T-helper 2 cell treated with Interferon-gamma antibody and Interleukin-4, amounts not matched to agents 5 μg/mL and 100 μg/mL, for 36 hours (primary cell): ENCODE measurements around the gene GLP2R.

Experiments
- DNase-seq: peaks from one replicate; pipeline ENCODE4 v3.0.0; 2021; ENCODE audit warnings: low spot score
- H3K27ac Mint-ChIP-seq: one replicate; pipeline ENCODE4 v1.8.0; 2021; ENCODE audit warnings: mild to moderate bottlenecking, mixed read lengths
- H3K27me3 Mint-ChIP-seq: one replicate; pipeline ENCODE4 v1.8.0; 2021; ENCODE audit warnings: low read depth, mixed read lengths
- H3K36me3 Mint-ChIP-seq: one replicate; pipeline ENCODE4 v1.8.0; 2021; ENCODE audit warnings: low read depth, mixed read lengths
- H3K4me1 Mint-ChIP-seq: one replicate; pipeline ENCODE4 v1.8.0; 2021; ENCODE audit warnings: low read depth, mixed read lengths
- H3K4me3 Mint-ChIP-seq: one replicate; pipeline ENCODE4 v1.8.0; 2022; ENCODE audit warnings: mild to moderate bottlenecking, moderate library complexity, mixed read lengths
- H3K9me3 Mint-ChIP-seq: one replicate; pipeline ENCODE4 v1.8.0; 2021; ENCODE audit warnings: mixed read lengths

Gene GLP2R

DNA sequence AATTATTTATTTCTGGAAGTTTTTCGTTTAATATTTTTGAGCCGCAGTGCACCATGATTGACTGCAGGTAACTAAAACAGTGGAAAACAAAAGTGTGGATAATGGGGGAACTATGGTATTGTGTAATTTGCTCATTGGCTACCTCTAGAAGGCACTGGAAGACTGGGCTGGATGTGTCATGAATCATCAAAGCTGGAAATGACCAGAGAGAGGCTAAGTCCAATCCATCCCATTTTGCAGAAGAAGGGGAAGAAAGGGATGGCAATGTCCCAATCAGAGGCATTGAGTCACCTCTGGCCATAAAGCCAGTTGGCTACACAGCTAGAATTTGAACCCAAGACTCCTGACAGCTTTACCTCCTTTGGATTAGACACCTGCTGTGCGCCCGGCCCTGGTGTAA, 29.3 kb downstream of the GLP2R start:
- Mint-ChIP-seq H3K9me3 (peaks cover 15% of the 10 kb centered on the region), H3K36me3 (no peaks in the 10 kb centered on the region), H3K4me1 (no peaks in the 10 kb centered on the region), H3K27ac (no peak overlapping the region), H3K27me3 (no peaks in the 10 kb centered on the region), H3K4me3 (no peak overlapping the region)
- no peak for DNase-seq

DNA sequence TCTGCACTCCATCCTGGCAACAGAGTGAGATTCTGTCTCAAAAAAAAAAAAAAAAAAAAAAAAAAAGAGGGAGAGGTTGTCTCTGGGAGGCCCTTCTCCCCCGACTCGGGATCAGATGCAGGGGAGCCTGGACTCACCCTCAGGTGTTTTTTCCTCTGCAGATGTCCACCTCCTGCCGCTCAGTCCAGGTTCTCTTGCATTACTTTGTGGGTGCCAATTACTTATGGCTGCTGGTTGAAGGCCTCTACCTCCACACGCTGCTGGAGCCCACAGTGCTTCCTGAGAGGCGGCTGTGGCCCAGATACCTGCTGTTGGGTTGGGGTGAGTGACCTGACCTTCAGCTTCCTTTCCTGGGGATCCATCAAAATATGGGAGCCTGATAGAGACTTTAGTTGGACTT, 34.1 kb downstream of the GLP2R start:
- Mint-ChIP-seq H3K36me3 (no peaks in the 10 kb centered on the region), H3K4me3 (no peak overlapping the region), H3K27ac (no peak overlapping the region), H3K4me1 (no peaks in the 10 kb centered on the region), H3K9me3 (peaks cover 15% of the 10 kb centered on the region), H3K27me3 (no peaks in the 10 kb centered on the region)
- DNase-seq = no peak

DNA sequence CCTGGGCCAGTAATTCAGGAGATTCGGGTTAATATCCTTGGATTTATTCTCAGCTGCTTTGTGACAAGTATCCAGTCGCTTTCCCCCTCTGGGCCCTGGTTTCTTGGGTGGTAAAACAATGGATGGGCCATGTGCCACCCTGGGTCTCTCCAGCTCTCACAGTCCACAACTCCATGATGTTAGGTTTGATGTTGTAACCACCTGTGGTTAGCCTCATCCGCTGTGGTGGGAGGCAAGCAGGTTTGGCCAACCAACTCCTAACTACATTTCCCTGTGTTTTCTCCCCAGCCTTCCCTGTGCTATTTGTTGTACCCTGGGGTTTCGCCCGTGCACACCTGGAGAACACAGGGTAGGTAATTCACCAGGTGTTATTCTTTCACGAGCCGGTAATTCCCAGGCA, 35.1 kb downstream of the GLP2R start:
- no peaks in the 10 kb centered on the region for H3K4me1 Mint-ChIP-seq
- H3K36me3 Mint-ChIP-seq = no peaks in the 10 kb centered on the region
- H3K4me3 Mint-ChIP-seq = no peak overlapping the region
- H3K9me3 Mint-ChIP-seq = peaks cover 19% of the 10 kb centered on the region
- H3K27ac Mint-ChIP-seq = no peak overlapping the region
- H3K27me3 Mint-ChIP-seq = no peaks in the 10 kb centered on the region
- no peak for DNase-seq

DNA sequence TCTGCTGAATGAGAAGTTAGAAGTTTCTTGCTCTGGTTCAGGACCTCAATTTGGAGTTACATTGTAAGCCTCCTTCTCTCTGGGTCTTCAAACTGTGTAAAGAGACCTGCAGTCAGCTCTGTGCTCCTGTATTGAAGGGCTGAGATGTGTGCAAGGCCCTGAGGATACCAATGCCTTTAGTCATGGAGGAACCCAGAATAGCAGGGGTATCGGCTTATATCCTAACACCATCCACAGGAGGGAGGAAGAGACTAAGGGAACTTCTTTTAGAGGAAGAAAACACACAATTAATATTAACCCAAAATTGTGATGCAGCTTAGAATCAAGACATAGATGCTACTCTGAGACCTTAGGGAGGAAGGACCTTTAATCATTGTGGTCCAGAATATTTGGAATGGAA, 36.5 kb downstream of the GLP2R start:
- Mint-ChIP-seq H3K36me3 (no peaks in the 10 kb centered on the region), H3K4me3 (no peak overlapping the region), H3K9me3 (peaks cover 19% of the 10 kb centered on the region), H3K27me3 (no peaks in the 10 kb centered on the region), H3K4me1 (no peaks in the 10 kb centered on the region), H3K27ac (no peak overlapping the region)
- no peak for DNase-seq

DNA sequence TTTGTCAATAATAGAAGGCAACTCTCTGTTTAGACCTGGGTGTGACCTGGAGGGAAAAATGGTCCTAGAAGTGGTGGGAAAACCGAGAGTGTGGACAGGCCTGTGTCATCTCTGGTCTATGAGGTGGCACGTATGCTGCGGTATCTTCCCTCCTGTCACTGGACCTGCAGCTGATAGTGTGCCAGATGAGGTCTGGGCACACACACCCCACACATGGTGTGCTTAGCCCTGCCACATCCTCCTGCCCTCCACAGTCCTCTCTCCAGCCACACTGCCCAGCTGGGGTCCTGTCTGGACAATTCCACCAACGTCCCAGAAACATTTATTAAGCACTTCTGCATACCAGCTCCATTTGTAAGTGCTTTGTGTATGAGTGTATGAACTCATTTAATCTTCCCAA, 37.2 kb downstream of the GLP2R start:
- no peak overlapping the region for H3K4me3 Mint-ChIP-seq
- no peaks in the 10 kb centered on the region for H3K27me3 Mint-ChIP-seq
- no peak overlapping the region for H3K27ac Mint-ChIP-seq
- no peaks in the 10 kb centered on the region for H3K4me1 Mint-ChIP-seq
- peaks cover 15% of the 10 kb centered on the region for H3K9me3 Mint-ChIP-seq
- no peak for DNase-seq
- H3K36me3 Mint-ChIP-seq = no peaks in the 10 kb centered on the region

DNA sequence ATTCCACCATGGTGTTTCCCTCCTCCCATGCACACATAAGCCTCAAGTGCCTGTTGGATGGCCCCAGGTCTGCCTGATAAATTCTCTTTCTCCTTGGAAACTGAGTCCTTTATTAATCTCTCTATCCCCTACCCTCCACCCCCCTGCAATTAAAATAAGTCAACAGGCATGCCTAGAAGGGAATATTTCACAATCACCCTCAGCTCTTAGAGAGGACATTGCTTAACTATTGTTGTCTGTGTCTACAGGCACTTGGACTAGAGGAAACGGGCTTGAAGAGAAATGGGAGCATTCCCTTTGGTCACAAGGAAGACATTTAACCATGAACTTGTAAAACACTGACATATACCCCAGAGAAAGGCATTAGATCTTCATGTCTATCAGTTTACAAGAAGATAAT, 39.9 kb downstream of the GLP2R start:
- Mint-ChIP-seq H3K4me3 (no peak overlapping the region), H3K9me3 (peaks cover 4% of the 10 kb centered on the region), H3K27ac (no peak overlapping the region), H3K4me1 (no peaks in the 10 kb centered on the region), H3K27me3 (no peaks in the 10 kb centered on the region), H3K36me3 (no peaks in the 10 kb centered on the region)
- no peak for DNase-seq

DNA sequence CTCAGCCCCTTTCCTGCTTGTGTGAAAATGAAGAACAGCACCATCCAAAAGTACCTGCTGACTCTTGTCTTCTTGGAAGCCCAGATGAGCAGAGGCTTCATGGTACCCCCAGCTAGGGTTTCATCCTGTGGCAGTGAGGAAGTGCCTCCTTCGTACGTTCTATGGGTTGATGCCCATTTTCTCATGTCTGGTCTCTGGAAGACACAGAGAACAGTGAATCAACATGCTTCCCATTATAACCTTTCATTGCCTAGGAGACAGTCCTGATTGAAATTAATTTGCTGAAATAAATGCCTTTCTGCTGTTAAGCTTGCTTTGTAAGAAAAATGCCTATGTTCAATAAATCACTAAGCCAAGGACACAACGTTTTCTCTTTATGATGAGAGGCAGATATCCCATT, 42.8 kb downstream of the GLP2R start:
- no peak overlapping the region for H3K27ac Mint-ChIP-seq
- no peaks in the 10 kb centered on the region for H3K4me1 Mint-ChIP-seq
- no peaks in the 10 kb centered on the region for H3K36me3 Mint-ChIP-seq
- no peak overlapping the region for H3K4me3 Mint-ChIP-seq
- peaks cover 4% of the 10 kb centered on the region for H3K9me3 Mint-ChIP-seq
- DNase-seq = no peak
- no peaks in the 10 kb centered on the region for H3K27me3 Mint-ChIP-seq

DNA sequence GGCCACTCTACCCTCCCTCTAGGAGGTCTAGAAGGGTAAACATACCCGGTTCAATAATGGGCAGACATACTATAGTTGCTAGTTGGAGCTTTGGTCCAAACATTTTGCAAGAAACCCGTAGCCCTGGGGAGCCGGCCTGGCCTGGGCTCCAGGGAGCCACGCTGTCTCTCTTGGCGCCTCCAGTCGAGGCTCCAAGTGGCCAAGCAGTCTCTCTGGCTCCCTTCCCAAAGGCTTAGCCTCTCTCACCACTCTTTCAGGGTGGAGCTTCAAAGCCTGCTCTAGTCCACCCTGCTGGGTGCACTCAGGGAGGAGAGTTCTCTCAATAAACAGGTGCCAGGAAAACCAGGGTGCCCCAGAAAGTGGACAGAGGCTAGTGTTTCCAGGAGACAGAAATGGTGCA, 47.1 kb downstream of the GLP2R start:
- no peak for DNase-seq
- Mint-ChIP-seq H3K4me3 (no peak overlapping the region), H3K4me1 (no peaks in the 10 kb centered on the region), H3K27me3 (no peaks in the 10 kb centered on the region), H3K36me3 (no peaks in the 10 kb centered on the region), H3K27ac (no peak overlapping the region), H3K9me3 (no peaks in the 10 kb centered on the region)

DNA sequence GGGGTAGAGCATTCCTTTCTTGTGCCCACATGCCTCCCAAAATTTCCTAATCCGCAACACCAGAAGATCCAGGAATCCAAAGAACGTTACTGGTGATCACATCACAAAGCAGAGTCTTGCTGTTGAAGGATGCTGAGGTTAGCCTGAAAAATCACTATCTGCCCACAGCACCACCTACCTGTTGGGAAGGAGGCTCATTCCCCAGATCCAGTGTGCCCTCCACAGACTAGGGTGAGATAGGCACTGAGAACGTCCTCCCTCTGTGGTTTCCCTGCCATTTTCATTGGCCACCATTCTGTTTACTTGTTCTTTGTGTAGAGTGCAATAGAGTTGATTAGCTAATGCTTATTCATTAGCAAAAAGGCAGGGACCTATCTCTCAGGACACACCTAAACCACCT, 49.0 kb downstream of the GLP2R start:
- H3K4me3 Mint-ChIP-seq = no peak overlapping the region
- no peaks in the 10 kb centered on the region for H3K36me3 Mint-ChIP-seq
- H3K9me3 Mint-ChIP-seq = no peaks in the 10 kb centered on the region
- no peaks in the 10 kb centered on the region for H3K27me3 Mint-ChIP-seq
- no peak for DNase-seq
- no peak overlapping the region for H3K27ac Mint-ChIP-seq
- H3K4me1 Mint-ChIP-seq = no peaks in the 10 kb centered on the region

DNA sequence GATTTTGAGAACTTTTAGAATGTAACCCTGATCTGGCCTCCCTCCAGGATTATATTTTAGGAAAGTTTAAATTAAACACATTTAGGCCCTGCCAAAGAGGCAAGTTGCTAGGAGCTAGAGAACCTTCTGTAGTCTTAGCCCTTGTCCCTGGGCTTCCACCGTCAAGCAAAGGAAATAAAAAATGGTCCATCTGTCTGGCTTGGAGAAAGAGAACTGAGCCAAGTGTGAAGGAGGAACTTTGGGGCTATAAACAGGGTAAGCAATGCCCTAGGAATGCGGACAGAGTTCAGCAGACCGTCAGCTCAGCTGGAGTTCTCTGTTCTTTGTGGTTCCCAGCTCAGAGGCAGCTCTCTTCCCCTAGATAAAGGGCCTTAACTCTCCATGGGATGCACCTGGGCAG, 49.7 kb downstream of the GLP2R start:
- H3K9me3 Mint-ChIP-seq = no peaks in the 10 kb centered on the region

DNA sequence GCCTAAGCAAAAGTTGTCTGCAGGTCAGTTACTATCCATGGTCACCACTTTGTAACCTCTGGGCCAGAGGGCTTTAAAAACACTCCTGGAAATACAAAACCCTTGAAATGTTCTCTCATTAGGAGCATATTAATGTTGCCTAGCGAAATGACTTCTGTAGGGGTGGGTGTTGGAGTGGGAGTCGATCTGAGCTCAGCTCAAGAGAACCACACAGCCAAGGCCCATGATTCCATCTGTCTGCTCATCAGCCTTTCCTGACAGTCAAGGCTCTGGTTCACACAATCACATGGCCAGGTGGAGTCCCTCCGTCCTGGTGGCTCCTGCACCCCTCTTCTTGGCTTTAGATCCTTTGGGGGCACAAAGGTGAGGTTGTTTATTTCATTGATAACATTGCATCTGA, 52.6 kb downstream of the GLP2R start:
- Mint-ChIP-seq H3K4me1 (no peaks in the 10 kb centered on the region), H3K4me3 (no peak overlapping the region), H3K9me3 (peaks cover 13% of the 10 kb centered on the region), H3K36me3 (no peaks in the 10 kb centered on the region), H3K27ac (no peak overlapping the region), H3K27me3 (no peaks in the 10 kb centered on the region)
- DNase-seq = no peak

More for the DNA sequence above, 49.7 kb downstream of the GLP2R start:
- no peak for DNase-seq
- H3K4me1 Mint-ChIP-seq = no peaks in the 10 kb centered on the region
- no peak overlapping the region for H3K4me3 Mint-ChIP-seq
- H3K27me3 Mint-ChIP-seq = no peaks in the 10 kb centered on the region
- no peak overlapping the region for H3K27ac Mint-ChIP-seq
- no peaks in the 10 kb centered on the region for H3K36me3 Mint-ChIP-seq

DNA sequence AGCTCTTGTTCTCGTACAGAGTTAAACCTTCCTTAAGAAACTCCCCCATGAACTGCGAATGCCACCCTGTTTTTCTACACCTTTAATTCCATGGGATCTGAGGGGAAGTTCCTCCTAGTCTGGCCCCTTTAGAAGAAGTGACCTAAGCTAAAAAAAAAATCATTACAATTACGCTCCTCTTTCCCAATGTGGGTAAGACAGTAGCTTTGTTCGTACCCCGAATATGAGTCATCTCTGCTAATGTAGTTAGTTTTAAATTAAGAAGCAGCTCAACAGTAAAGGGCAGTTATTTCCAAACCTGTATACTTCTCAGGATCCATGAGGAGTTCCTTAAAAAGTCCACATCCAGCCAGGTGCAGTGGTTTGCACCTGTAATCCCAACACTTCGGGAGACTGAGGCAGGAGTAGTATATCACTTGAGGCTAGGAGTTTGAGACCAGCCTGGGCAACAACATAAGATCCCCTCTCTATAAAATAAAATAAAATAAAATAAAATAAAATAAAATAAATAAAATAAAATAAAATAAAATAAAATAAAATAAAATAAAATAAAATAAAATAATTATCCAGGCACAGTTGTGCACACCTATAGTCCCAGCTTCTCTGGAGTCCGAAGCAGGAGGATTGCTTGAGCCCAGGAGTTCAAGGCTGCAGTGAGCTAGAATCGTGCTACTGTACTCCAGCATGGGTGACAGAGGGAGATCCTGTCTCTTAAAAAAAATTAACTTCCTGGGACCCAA, 53.2 kb downstream of the GLP2R start:
- H3K36me3 Mint-ChIP-seq = no peaks in the 10 kb centered on the region
- no peak for DNase-seq
- no peaks in the 10 kb centered on the region for H3K27me3 Mint-ChIP-seq
- no peak overlapping the region for H3K4me3 Mint-ChIP-seq
- H3K4me1 Mint-ChIP-seq = no peaks in the 10 kb centered on the region
- H3K27ac Mint-ChIP-seq = no peak overlapping the region
- H3K9me3 Mint-ChIP-seq = peaks cover 17% of the 10 kb centered on the region

DNA sequence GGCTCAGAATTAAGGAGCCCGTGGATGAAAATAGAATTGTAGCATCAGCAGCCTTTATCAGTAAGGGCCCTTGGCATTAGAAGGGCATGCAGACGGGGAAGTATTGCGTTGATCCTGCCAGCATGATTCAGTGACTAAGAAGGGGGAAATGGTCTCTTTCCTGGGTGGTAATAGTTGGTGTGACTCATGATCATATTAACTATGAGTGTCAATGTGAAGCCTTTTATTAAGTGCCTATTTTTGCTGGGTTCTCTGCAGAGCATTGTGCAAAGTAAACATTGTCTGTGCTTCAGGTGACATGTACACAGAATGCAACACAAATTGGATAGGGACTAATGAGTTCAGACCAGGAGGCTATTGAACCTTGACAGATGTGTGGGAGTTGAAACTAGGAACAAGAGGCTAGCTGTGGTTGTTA, 54.9 kb downstream of the GLP2R start:
- H3K4me3 Mint-ChIP-seq = no peak overlapping the region
- no peaks in the 10 kb centered on the region for H3K36me3 Mint-ChIP-seq
- H3K4me1 Mint-ChIP-seq = no peaks in the 10 kb centered on the region
- no peak overlapping the region for H3K27ac Mint-ChIP-seq
- no peak for DNase-seq
- H3K9me3 Mint-ChIP-seq = peaks cover 17% of the 10 kb centered on the region
- H3K27me3 Mint-ChIP-seq = no peaks in the 10 kb centered on the region

DNA sequence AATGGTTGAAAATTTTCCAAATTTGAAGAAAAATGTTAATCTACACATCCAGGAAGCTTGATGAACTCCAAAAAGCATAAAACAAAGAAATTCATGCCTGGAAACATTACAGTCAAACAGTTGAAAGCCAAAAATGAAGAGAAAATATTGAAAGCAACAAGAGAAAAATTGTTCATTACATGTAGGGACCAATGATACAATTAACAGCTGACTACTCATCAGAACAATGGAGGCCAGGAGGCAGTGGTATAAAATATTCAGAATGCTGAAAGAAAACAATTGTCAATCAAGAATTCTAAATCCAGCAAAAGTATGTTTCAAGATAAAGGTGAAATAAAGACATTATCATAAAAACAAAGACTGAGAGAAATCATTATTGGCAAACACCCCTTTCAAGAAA, 57.7 kb downstream of the GLP2R start:
- H3K9me3 Mint-ChIP-seq = peaks cover 17% of the 10 kb centered on the region
- H3K27ac Mint-ChIP-seq = no peak overlapping the region
- H3K36me3 Mint-ChIP-seq = no peaks in the 10 kb centered on the region
- H3K4me3 Mint-ChIP-seq = no peak overlapping the region
- no peaks in the 10 kb centered on the region for H3K27me3 Mint-ChIP-seq
- no peaks in the 10 kb centered on the region for H3K4me1 Mint-ChIP-seq
- DNase-seq = no peak
